HG03469 (cell line): ENCODE results near the gene SURF1.
A peak's percentile ranks its signal among the peaks of the same experiment; 100 is the strongest.
"Not testable (repeated sequence)": the region's sequence is repeated elsewhere in the genome, so short reads cannot be mapped to it uniquely, and the experiment has no call there.

Experiments used
- ATAC-seq: cut with Tn5 transposase; IDR thresholded peaks from one replicate; pipeline ENCODE4 v1.9.1; 2021; ENCODE audit warnings: mild to moderate bottlenecking, moderate library complexity, moderate number of reproducible peaks; ENCODE audit not compliant: unreplicated experiment

The SURF1 gene

DNA sequence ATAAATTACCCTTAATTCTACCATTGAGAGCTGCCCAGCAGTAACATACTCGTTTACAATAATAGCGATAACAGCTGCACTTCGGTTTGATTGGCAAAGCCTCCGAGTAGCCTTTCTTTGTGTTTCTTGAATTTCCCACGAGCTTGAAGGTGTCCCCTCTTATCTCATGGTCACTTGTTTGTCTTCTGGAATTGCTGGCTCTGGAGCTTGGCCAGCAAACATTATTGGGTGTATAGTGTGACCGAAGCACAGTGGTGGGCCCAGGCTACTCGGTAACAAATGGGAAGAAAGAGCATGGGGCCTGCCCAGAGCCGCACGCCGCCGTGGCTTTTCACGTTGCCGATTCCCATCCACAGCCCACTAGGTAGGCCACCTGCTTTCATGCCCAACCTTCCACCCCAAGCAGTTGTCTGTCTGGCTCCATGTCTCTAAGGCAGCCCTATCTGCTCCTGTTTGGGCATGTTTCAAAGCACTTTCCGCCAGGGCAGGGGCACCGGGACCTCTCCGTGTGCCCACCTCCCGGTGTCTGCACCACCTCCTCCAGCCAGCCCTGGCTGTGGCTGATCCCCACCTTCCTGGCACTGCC, 28.5 kb upstream of the SURF1 start:
- ATAC-seq: no peak

- ATAC-seq: no peak
These were observed 27.2 kb upstream of the SURF1 start for GRCh38 chr9:133383438-133383837.

- ATAC-seq: no peak
These were observed 26.3 kb upstream of the SURF1 start for GRCh38 chr9:133382507-133383141.

GRCh38 chr9:133380734-133381133, 24.4 kb upstream of the SURF1 start:
- no peak for ATAC-seq

GRCh38 chr9:133379153-133380086, 23.1 kb upstream of the SURF1 start:
- no peak for ATAC-seq

GRCh38 chr9:133378408-133378962, 22.2 kb upstream of the SURF1 start:
- ATAC-seq: no peak

DNA sequence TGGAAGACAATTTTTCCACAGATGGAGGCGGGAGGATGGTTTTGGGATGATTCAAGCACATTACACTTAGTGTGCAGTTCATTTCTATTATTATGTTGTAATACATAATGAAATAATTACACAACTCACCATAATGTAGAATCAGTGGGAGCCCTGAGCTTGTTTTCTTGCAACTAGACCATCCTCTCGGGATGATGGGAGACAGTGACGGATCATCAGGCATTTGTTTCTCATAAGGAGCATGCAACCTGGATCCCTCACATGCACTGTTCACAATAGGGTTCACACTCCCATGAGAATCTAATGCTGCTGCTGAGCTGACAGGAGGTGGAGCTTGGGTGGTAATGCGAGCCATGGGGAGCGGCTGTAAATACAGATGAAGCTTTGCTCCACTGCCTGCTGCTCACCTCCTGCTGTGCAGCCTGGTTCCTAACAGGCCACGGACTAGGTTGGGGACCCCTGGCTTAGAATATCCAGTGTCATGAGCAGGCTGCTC, 21.5 kb upstream of the SURF1 start:
- no peak for ATAC-seq

GRCh38 chr9:133377280-133377679, 21.0 kb upstream of the SURF1 start:
- ATAC-seq: not testable (repeated sequence)

- ATAC-seq: peak; percentile 72
These were observed 19.7 kb upstream of the SURF1 start, which contains the start of the genes STKLD1 and SURF4 for GRCh38 chr9:133375724-133376654. Gene STKLD1 (plus strand): TSS chr9:133376366. CDS start chr9:133376474, 108 bp downstream. Gene SURF4 (minus strand): TSS chr9:133376060. CDS start chr9:133375969, 91 bp downstream.

GRCh38 chr9:133375116-133375723, 18.9 kb upstream of the SURF1 start:
- no peak for ATAC-seq

DNA sequence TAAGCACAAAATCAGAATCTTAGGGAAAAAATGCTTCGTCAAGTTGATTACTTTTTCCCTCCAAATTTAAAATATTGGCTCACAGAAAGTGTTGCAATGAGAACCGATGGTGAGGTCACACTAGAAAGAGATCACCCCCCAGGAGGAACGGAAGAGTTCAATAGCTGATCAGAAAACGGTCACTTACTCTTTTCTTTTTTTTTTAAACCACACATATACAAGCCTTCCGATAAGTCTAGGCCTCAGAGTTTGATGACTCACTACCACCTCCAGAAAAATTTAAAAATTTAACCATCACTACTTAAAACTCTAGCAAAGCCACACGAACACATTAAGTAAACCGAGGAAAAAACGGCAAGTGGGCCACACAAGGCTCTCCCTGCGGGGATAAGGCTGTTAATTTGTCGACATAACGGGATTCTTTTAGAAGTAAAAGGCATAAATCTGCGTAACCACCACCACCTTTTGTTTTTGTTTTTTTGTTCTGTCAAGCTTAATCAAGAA, 18.4 kb upstream of the SURF1 start:
- ATAC-seq: no peak

DNA sequence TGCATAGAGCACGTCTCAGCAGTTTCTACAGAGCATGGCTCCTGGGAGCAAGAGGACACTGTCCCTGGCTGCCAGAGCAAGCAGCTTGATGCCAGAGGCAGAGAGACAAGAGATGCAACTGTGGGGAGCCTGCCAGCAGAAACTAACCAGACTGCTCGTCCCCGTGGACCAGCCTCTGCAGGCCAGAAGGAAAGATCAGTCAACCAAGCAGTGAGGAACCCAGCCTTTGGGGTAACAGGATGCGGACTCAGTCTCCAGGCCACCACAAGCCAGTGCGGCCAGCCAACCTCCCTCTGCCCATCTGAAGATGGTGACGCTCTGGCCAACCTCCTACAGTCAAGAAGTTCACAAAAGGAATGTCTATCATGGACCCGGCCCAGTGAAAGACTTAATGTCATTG, 15.9 kb upstream of the SURF1 start:
- ATAC-seq: no peak

DNA sequence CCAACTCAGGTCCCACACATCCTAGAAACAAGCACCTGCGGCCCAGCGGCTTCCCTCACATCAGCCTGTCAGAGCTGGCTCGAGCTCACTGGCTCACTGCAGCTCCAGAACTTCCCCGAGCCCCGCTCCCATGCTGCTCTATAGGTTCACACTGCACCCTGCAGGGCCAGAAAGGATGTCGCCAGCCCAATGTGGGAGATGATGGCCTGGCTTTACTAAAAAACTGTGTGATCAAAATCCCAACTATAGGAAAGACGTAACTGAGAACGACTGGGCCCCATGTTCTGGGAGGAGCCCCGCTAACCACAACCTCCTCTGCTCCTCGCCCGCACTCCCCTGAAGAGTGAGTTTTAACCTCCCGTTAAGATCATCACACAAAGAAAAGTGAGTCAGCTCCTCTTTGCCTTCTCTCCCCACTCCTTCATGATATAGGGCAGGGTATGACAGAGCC, 15.0 kb upstream of the SURF1 start:
- ATAC-seq: no peak

DNA sequence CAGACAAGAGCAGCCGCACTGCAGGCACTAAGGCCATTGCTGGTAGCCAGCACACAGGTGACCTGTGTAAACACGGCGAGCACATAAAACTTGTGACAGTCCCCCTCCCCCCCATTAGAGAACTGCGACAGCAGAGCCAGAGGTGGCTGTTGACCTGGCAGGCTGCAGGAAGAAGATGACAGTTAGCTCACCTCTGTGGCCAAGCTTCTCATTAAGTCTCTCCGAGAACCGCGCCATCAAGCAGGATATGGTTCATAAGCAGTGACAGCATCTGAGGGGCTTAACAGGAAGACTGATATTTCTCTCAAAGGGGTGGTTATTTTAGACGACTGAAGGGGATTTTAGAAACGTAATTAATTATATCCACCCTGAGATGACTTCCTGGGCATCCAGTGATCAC, 14.4 kb upstream of the SURF1 start:
- ATAC-seq: no peak

- ATAC-seq: no peak
These were observed 13.6 kb upstream of the SURF1 start for GRCh38 chr9:133369933-133370332.

DNA sequence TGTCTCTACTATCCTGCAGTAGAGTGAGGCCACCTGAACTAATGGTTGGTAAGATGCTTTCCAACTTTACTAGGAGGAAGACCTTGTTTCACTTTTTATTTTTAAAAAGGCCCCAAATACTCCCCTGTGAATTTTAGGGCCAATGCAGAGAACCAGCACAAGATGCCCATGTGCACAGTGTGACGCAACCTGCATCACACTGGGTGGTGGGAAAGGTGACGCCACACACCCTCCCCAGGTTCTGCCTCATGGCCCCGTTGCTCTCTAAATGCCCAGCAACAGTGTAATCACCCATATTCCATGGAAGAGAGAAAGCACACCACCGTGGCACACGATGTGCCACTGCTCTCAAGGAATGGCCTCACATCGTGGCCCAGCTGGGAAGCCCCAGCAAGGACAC, 13.1 kb upstream of the SURF1 start:
- no peak for ATAC-seq

GRCh38 chr9:133368249-133368881, 12.1 kb upstream of the SURF1 start:
- no peak for ATAC-seq

- ATAC-seq: no peak
These were observed 11.5 kb upstream of the SURF1 start for GRCh38 chr9:133367778-133368177.

GRCh38 chr9:133367221-133367620, 10.9 kb upstream of the SURF1 start:
- no peak for ATAC-seq
